NCI-H69 (cell line): ENCODE data around the gene ADNP2.

ENCODE experiments used
- DNase-seq: peaks from one replicate; lab custom pipeline; 2025; lab: John Stamatoyannopoulos, UW

The ADNP2 gene

GRCh38 chr18:80188643-80189530 lies 79.8 kb downstream of the ADNP2 start:
- DNase-seq: no peak

- DNase-seq: no peak
These were observed 80.4 kb downstream of the ADNP2 start for GRCh38 chr18:80189531-80189865.
